Keratinocyte (primary cell): ENCODE results near the gene CR1L. TPM values are rescaled to one million over a fixed set of nuclear protein-coding genes. Genes with fewer than 3 reads are reported as not detected.

ENCODE experiments used
- DNase-seq: peaks from one replicate; pipeline ENCODE4 v3.0.0-alpha.2; 2011; ENCODE audit warnings: low read depth, missing footprints, low spot score
- FAIRE-seq: peaks from 2 replicates; lab custom pipeline; 2011; peaks lifted over from hg19 to GRCh38; lab: Jason Lieb, UNC
- H2AFZ ChIP-seq: 2 replicates; pipeline ENCODE4 v1.6.0; 2012; ENCODE audit warnings: low read length, control low read depth, inconsistent platforms; ENCODE audit not compliant: control insufficient read depth
- H3K27ac ChIP-seq: 2 replicates; pipeline ENCODE4 v1.5.1; 2011; ENCODE audit warnings: low read length; ENCODE audit not compliant: control insufficient read depth, insufficient read depth
- H3K27me3 ChIP-seq: 3 replicates; pipeline ENCODE4 v1.6.0; 2011; ENCODE audit warnings: low read length; ENCODE audit not compliant: control insufficient read depth, insufficient read depth; ENCODE audit errors: extremely low read depth
- H3K36me3 ChIP-seq, 2 experiments: 2 replicates in 1 of 2; 3 replicates in 1 of 2; pipeline ENCODE4 v1.5.1; 2011; ENCODE audit warnings: low read length in 2 of 2, mild to moderate bottlenecking in 1 of 2; ENCODE audit not compliant: control insufficient read depth in 2 of 2, insufficient read depth in 2 of 2; ENCODE audit errors: extremely low read depth in 1 of 2
- H3K4me1 ChIP-seq: 3 replicates; pipeline ENCODE4 v1.5.1; 2011; ENCODE audit warnings: low read length; ENCODE audit not compliant: control insufficient read depth, insufficient read depth; ENCODE audit errors: extremely low read depth
- H3K4me2 ChIP-seq: 3 replicates; pipeline ENCODE4 v1.6.0; 2011; ENCODE audit warnings: low read depth, low read length; ENCODE audit not compliant: control insufficient read depth, insufficient read depth; ENCODE audit errors: extremely low read depth
- H3K4me3 ChIP-seq, 3 experiments: fragments of 200-600 bp in 1 of 3; sonication (generic) in 1 of 3; 2 replicates in 2 of 3; 3 replicates in 1 of 3; pipeline ENCODE4 v1.5.1; 2011 to 2016; ENCODE audit warnings: low read length in 3 of 3, mild to moderate bottlenecking in 3 of 3, control low read depth in 2 of 3, inconsistent platforms in 1 of 3, low read depth in 1 of 3, mixed read lengths in 1 of 3, mixed run types in 1 of 3, moderate library complexity in 1 of 3; ENCODE audit not compliant: control insufficient read depth in 2 of 3, insufficient read depth in 2 of 3; ENCODE audit errors: extremely low read depth in 1 of 3
- H3K79me2 ChIP-seq: 2 replicates; pipeline ENCODE4 v1.6.0; 2012; ENCODE audit warnings: low read length; ENCODE audit not compliant: control insufficient read depth, insufficient read depth
- H3K9ac ChIP-seq: 3 replicates; pipeline ENCODE4 v1.6.0; 2011; ENCODE audit warnings: low read length; ENCODE audit not compliant: control insufficient read depth, insufficient read depth; ENCODE audit errors: extremely low read depth
- H3K9me1 ChIP-seq: 3 replicates; pipeline ENCODE4 v1.6.0; 2011; ENCODE audit warnings: low read length; ENCODE audit not compliant: control insufficient read depth, insufficient read depth; ENCODE audit errors: extremely low read depth
- H3K9me3 ChIP-seq: 2 replicates; pipeline ENCODE4 v1.5.1; 2012; ENCODE audit warnings: low read depth, low read length; ENCODE audit not compliant: control insufficient read depth
- H4K20me1 ChIP-seq: 3 replicates; pipeline ENCODE4 v1.6.0; 2011; ENCODE audit warnings: low read length; ENCODE audit not compliant: control insufficient read depth, insufficient read depth; ENCODE audit errors: extremely low read depth
- EZH2 ChIP-seq: IDR thresholded peaks from one replicate; pipeline ENCODE4 v1.6.1; 2012; ENCODE audit warnings: inconsistent platforms, mild to moderate bottlenecking, low read length, moderate library complexity
- dilution Hi-C: fragments of 300-500 bp; cut with MboI; formaldehyde crosslinking; loops from one replicate; pipeline ENCODE4 v1.7.0; 2020; ENCODE audit warnings: low sequenced_read_pairs; ENCODE audit not compliant: extremely low pct_ligation_motif_present
- polyA plus RNA-seq, 5 experiments: library from polyadenylated mRNA; depleted of rRNA in 3 of 5; stranded (reverse) in 3 of 5; stranded (forward) in 1 of 5; unstranded in 1 of 5; fragments of >200 nt; gene quantifications; 1 replicate in 1 of 5; 2 replicates in 3 of 5; 3 replicates in 1 of 5; pipeline versions ENCODE4 v1.2.1 to v1.2.3, GENCODE V29; 2011 to 2012; ENCODE audit warnings: missing spikeins in 2 of 5, low read depth in 1 of 5, low replicate concordance in 1 of 5
- TF ChIP-seq, protein P1 (sequence below), 3 experiments: IDR thresholded peaks in 1 of 3; conservative IDR thresholded peaks in 1 of 3; optimal IDR thresholded peaks in 1 of 3; 2 replicates in 2 of 3; 3 replicates in 1 of 3; pipeline versions ENCODE3 to v1.5.1; 2011; ENCODE audit warnings: low read length in 3 of 3, mild to moderate bottlenecking in 3 of 3, moderate library complexity in 2 of 3, control low read depth in 1 of 3, inconsistent platforms in 1 of 3; ENCODE audit not compliant: insufficient read depth in 2 of 3; ENCODE audit errors: extremely low read depth in 1 of 3

The CR1L gene
- polyA plus RNA-seq, 1 donor (not counting 4 experiments of a cell fraction or from before 2014, with no cell fraction given): not detected

DNA sequence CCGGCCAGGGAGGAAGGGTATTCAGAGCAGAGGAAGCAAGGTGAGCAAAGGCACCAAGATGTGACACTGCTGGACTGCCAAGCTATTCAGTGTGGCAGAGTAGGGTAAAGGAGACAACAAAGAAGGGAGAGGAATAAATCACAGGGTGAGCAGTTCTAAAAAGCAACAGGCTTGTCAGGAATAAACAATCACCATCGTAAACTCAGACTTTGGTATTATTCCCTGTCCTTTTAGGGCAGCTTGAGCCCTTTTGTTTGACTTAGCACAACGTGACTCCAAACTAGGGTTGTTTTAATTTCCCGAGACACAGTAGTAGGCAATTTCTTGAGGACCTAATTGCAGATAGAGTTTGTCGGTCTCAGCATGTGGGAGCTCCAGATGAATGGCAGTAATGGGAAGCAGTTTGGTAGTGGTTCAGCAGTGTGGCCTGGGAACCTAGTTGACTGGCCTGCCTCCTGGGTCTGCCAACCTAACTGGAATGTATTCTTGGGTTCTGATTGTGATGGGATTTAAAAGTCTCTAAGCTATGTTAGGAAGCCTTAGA, 4.3 kb downstream of the CR1L start:
- Histone ChIP-seq H3K36me3 (no peaks in the 10 kb centered on the region), H3K4me2 (no peak overlapping the region), H2AFZ (no peak overlapping the region), H3K9me3 (no peaks in the 10 kb centered on the region), H3K79me2 (no peaks in the 10 kb centered on the region), H3K27ac (no peak overlapping the region), H3K27me3 (peaks cover 12% of the 10 kb centered on the region), H4K20me1 (no peaks in the 10 kb centered on the region), H3K4me1 (peaks cover 2% of the 10 kb centered on the region), H3K9ac (no peak overlapping the region), H3K9me1 (no peaks in the 10 kb centered on the region), H3K4me3 (no peak overlapping the region)
- dilution Hi-C loops: no loop called here
- FAIRE-seq (no peak), DNase-seq (no peak)
- TF ChIP-seq, protein P1, sequence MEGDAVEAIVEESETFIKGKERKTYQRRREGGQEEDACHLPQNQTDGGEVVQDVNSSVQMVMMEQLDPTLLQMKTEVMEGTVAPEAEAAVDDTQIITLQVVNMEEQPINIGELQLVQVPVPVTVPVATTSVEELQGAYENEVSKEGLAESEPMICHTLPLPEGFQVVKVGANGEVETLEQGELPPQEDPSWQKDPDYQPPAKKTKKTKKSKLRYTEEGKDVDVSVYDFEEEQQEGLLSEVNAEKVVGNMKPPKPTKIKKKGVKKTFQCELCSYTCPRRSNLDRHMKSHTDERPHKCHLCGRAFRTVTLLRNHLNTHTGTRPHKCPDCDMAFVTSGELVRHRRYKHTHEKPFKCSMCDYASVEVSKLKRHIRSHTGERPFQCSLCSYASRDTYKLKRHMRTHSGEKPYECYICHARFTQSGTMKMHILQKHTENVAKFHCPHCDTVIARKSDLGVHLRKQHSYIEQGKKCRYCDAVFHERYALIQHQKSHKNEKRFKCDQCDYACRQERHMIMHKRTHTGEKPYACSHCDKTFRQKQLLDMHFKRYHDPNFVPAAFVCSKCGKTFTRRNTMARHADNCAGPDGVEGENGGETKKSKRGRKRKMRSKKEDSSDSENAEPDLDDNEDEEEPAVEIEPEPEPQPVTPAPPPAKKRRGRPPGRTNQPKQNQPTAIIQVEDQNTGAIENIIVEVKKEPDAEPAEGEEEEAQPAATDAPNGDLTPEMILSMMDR (optimal IDR thresholded peaks at IDR 0.05 in 1 of 3, IDR thresholded peaks at IDR 0.05 in 1 of 3, conservative IDR thresholded peaks at IDR 0.05 in 1 of 3; ENCODE audit: extremely low read depth in 1 of 3, insufficient read depth in 2 of 3, low read length in 3 of 3): no peak
- no peak for TF ChIP-seq EZH2

DNA sequence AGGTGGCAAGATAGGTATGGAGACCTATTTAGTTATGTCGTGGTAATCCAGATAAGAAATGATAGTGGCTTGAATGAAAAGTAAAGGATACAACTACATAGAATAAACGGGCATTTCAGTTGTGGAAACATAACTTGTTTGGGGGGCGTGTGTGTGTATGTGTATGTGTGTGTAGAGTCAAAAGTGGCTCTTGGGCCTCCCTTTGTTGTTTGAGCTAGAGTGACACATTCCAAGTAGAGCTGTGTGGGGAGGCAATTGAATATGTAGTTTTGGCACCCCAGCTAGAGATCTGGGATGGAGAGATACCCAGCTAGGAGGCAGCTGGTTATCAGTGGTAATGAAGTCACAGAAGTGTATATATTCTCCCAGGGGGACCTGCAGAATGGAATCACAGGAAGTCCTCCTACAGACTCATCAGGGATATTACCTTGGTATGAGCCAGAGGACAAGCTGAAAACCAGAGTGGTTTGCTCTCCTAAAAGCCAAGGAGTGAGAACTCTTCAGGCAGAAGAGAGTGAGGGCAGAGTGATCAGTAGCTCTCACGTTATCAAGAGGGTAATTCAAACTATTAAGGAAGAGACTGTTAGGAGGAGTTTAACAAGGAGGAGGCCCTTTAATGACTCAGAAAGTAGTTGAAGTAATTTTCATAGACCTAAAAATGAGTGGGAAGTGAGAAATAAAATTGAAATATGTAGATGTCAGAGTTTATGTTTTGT, 5.1 kb downstream of the CR1L start:
- H4K20me1 ChIP-seq: no peaks in the 10 kb centered on the region
- DNase-seq (no peak), FAIRE-seq (no peak)
- no peak overlapping the region for H3K9ac ChIP-seq
- H3K4me3 ChIP-seq: no peak overlapping the region
- dilution Hi-C loops: no loop called here
- H3K4me1 ChIP-seq: no peaks in the 10 kb centered on the region
- H3K9me1 ChIP-seq: no peaks in the 10 kb centered on the region
- H3K36me3 ChIP-seq: no peaks in the 10 kb centered on the region
- TF ChIP-seq EZH2: no peak
- TF ChIP-seq, protein P1 (optimal IDR thresholded peaks at IDR 0.05 in 1 of 3, IDR thresholded peaks at IDR 0.05 in 1 of 3, conservative IDR thresholded peaks at IDR 0.05 in 1 of 3; ENCODE audit: extremely low read depth in 1 of 3, insufficient read depth in 2 of 3, low read length in 3 of 3): no peak
- H3K27me3 ChIP-seq: peaks cover 10% of the 10 kb centered on the region
- no peak overlapping the region for H2AFZ ChIP-seq
- no peaks in the 10 kb centered on the region for H3K9me3 ChIP-seq
- no peak overlapping the region for H3K4me2 ChIP-seq
- H3K79me2 ChIP-seq: no peaks in the 10 kb centered on the region
- H3K27ac ChIP-seq: no peak overlapping the region
